GM23338 (cell line): Measurements from ENCODE around the gene PDF. TPM values are rescaled to one million over a fixed set of nuclear protein-coding genes. Genes with fewer than 3 reads are reported as not detected.
A peak's percentile ranks its signal among the peaks of the same experiment; 100 is the strongest.
"Not testable (repeated sequence)": the region's sequence is repeated elsewhere in the genome, so short reads cannot be mapped to it uniquely, and the experiment has no call there.

Source experiments
- ATAC-seq: fragments of 200-7000 bp; cut with Tn5 transposase; 3 replicates; pipeline ENCODE4 v1.9.1; 2020
- DNase-seq: peaks from one replicate; pipeline ENCODE4 v3.0.0-alpha.2; 2015; ENCODE audit warnings: low spot score
- H2AFZ ChIP-seq: fragments of 200-600 bp; sonication (generic); 2 replicates; pipeline ENCODE4 v1.8.0; 2016; ENCODE audit warnings: antibody characterized with exemption, mild to moderate bottlenecking, moderate library complexity
- H3F3A ChIP-seq: fragments of 200-600 bp; sonication (generic); replicated peaks from 2 replicates; pipeline ENCODE4 v1.8.0; 2017; ENCODE audit warnings: antibody characterized with exemption, mixed run types, low read depth
- H3K27ac ChIP-seq: fragments of 200-600 bp; sonication (generic); 2 replicates; pipeline ENCODE4 v1.6.1; 2016; ENCODE audit warnings: low read depth
- H3K27me3 ChIP-seq: fragments of 200-600 bp; sonication (generic); 2 replicates; pipeline ENCODE4 v1.8.0; 2016; ENCODE audit warnings: mild to moderate bottlenecking, mixed run types, moderate library complexity; ENCODE audit not compliant: insufficient read depth
- H3K36me3 ChIP-seq: fragments of 200-600 bp; sonication (generic); 2 replicates; pipeline ENCODE4 v1.8.0; 2016; ENCODE audit warnings: mild to moderate bottlenecking; ENCODE audit not compliant: insufficient read depth
- H3K4me1 ChIP-seq: fragments of 200-600 bp; sonication (generic); 2 replicates; pipeline ENCODE4 v1.8.0; 2016; ENCODE audit warnings: mild to moderate bottlenecking, moderate library complexity; ENCODE audit not compliant: insufficient read depth
- H3K4me2 ChIP-seq: fragments of 200-600 bp; sonication (generic); 2 replicates; pipeline ENCODE4 v1.7.1; 2017; ENCODE audit warnings: mixed run types
- H3K4me3 ChIP-seq: fragments of 200-600 bp; sonication (generic); 2 replicates; pipeline ENCODE4 v1.6.1; 2016; ENCODE audit warnings: mixed run types
- H3K79me2 ChIP-seq: fragments of 200-600 bp; sonication (generic); replicated peaks from 2 replicates; pipeline ENCODE4 v1.8.0; 2017; ENCODE audit warnings: mild to moderate bottlenecking; ENCODE audit not compliant: insufficient read depth
- H3K9me2 ChIP-seq: fragments of 200-600 bp; sonication (generic); 2 replicates; pipeline ENCODE4 v1.8.0; 2017; ENCODE audit not compliant: insufficient read depth
- H4K20me1 ChIP-seq: fragments of 200-600 bp; sonication (generic); replicated peaks from 2 replicates; pipeline ENCODE4 v1.8.0; 2017; ENCODE audit warnings: mild to moderate bottlenecking; ENCODE audit not compliant: insufficient read depth
- H3K27ac Mint-ChIP-seq: 2 replicates; pipeline ENCODE4 v1.8.0; 2020; ENCODE audit warnings: inconsistent platforms, mild to moderate bottlenecking, moderate library complexity, mixed read lengths
- H3K27me3 Mint-ChIP-seq: 3 replicates; pipeline ENCODE4 v1.8.0; 2022; ENCODE audit warnings: low read depth, mild to moderate bottlenecking, moderate library complexity, mixed read lengths, inconsistent platforms; ENCODE audit not compliant: insufficient read depth, poor library complexity
- H3K36me3 Mint-ChIP-seq: 3 replicates; pipeline ENCODE4 v1.8.0; 2021; ENCODE audit warnings: low read depth, mild to moderate bottlenecking, inconsistent platforms, moderate library complexity, mixed read lengths
- H3K4me1 Mint-ChIP-seq: 3 replicates; pipeline ENCODE4 v1.8.0; 2020; ENCODE audit warnings: mild to moderate bottlenecking, inconsistent platforms, mixed read lengths
- H3K4me3 Mint-ChIP-seq: 3 replicates; pipeline ENCODE4 v1.8.0; 2021; ENCODE audit warnings: moderate library complexity, mild to moderate bottlenecking, inconsistent platforms, mixed read lengths
- H3K9me3 Mint-ChIP-seq: 3 replicates; pipeline ENCODE4 v1.8.0; 2020; ENCODE audit warnings: moderate library complexity, mild to moderate bottlenecking, inconsistent platforms, mixed read lengths
- EZH2 ChIP-seq: fragments of 200-600 bp; sonication (generic); IDR thresholded peaks from one replicate; pipeline ENCODE4 v1.8.0; 2017; ENCODE audit warnings: antibody characterized with exemption, mild to moderate bottlenecking, low read depth; ENCODE audit not compliant: unreplicated experiment
- EZH2phosphoT487 ChIP-seq: fragments of 200-600 bp; sonication (generic); IDR thresholded peaks from one replicate; pipeline ENCODE4 v1.8.1; 2018; ENCODE audit warnings: antibody characterized with exemption; ENCODE audit not compliant: unreplicated experiment
- JUNB ChIP-seq: IDR thresholded peaks from one replicate; pipeline ENCODE4 v1.6.1; 2016; ENCODE audit warnings: antibody characterized with exemption; ENCODE audit not compliant: unreplicated experiment
- POLR2AphosphoS5 ChIP-seq: IDR thresholded peaks from 2 replicates; pipeline ENCODE4 v1.6.1; 2016; ENCODE audit warnings: antibody characterized with exemption, low read depth
- polyA plus RNA-seq: library from polyadenylated mRNA; unstranded; fragments of >200 nt; fragmentation: Nextera tagmentation; extraction: Ambion mirVana; gene quantifications from 2 replicates; pipeline ENCODE4 v1.2.1, GENCODE V29; 2016
- total RNA-seq: library from RNA; depleted of rRNA; stranded (reverse); fragments of >200 nt; shearing (Covaris generic); gene quantifications from 2 replicates; pipeline ENCODE4 v1.2.3, GENCODE V29; 2014
- TF ChIP-seq, protein P1 (sequence below), 2 experiments: fragments of 200-600 bp in 1 of 2; sonication (generic) in 1 of 2; conservative IDR thresholded peaks; 2 replicates each; pipeline versions ENCODE4 v1.5.1 to v1.6.1; 2016 to 2017; ENCODE audit warnings: antibody characterized with exemption in 2 of 2, low read depth in 2 of 2, mild to moderate bottlenecking in 2 of 2, moderate library complexity in 1 of 2
- TF ChIP-seq, protein P2 (sequence below): IDR thresholded peaks from 2 replicates; pipeline ENCODE4 v1.6.1; 2016; ENCODE audit warnings: antibody characterized with exemption

The PDF gene
- total and polyA plus RNA-seq, 2 experiments from 2014 or later: 18.8 to 43.4 TPM

DNA sequence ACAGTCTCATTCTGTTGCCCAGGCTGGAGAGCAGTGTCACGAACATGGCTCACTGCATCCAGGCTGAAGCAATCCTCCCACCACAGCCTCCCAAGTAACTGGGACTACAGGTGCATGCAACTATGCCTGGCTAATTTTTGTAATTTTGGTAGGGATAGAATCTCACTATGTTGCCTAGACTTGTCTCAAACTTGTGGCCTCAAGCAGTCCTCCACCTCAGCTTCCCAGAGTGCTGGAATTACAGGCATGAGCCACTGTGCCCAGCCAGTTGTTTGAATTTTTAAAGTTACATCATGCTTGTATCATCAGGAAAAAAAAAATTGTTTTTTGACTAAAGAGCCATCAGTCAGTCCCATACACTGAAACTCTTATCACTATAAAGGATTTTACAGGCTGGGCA lies 36.3 kb downstream of the PDF start:
- Mint-ChIP-seq H3K27ac (no peak overlapping the region), H3K4me1 (no peaks in the 10 kb centered on the region), H3K36me3 (peaks cover 3% of the 10 kb centered on the region; the same call in 2 of the 3 replicates), H3K27me3 (peaks cover 1% of the 10 kb centered on the region), H3K4me3 (no peak overlapping the region), H3K9me3 (no peaks in the 10 kb centered on the region)
- Histone ChIP-seq H3K79me2 (no peaks in the 10 kb centered on the region), H3F3A (no peaks in the 10 kb centered on the region), H2AFZ (no peak overlapping the region), H3K9me2 (no peaks in the 10 kb centered on the region), H3K27ac (0 out of 2 replicates have a peak overlapping the region, but pooled peaks have one; percentile 26), H3K36me3 (no peaks in the 10 kb centered on the region), H3K27me3 (no peaks in the 10 kb centered on the region), H4K20me1 (no peaks in the 10 kb centered on the region; the same call in 1 of the 2 replicates), H3K4me1 (no peaks in the 10 kb centered on the region), H3K4me3 (no peak overlapping the region), H3K4me2 (no peak overlapping the region)
- ATAC-seq (no peak), DNase-seq (no peak)
- TF ChIP-seq JUNB (no peak), EZH2 (no peak)

DNA sequence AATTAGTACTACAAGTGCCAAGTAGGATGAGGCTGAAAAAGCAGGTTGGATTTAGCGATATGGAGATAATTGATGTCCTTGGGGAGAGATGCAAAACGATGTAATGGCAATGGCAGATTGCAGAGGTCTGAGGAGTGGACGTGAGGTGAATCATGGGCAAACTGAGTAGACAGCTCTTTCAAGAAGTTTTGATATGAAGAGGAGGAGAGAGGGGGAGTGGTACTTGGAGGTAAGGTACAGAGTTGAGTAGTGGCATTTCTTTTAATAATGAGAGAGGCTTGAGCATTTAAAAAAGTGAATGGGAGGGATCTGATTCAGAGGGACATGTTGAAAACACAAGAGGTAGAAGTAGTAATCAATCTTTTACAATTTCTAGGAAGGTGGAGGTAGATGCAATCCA lies 37.0 kb downstream of the PDF start:
- Mint-ChIP-seq H3K9me3 (no peaks in the 10 kb centered on the region), H3K27me3 (peaks cover 1% of the 10 kb centered on the region), H3K27ac (peak overlapping the region; percentile 4; the same call in 1 of the 2 replicates), H3K36me3 (peaks cover 3% of the 10 kb centered on the region; the same call in 2 of the 3 replicates), H3K4me1 (no peaks in the 10 kb centered on the region), H3K4me3 (no peak overlapping the region)
- no peaks in the 10 kb centered on the region; the same call in 1 of the 2 replicates for H4K20me1 ChIP-seq
- no peaks in the 10 kb centered on the region for H3K27me3 ChIP-seq
- DNase-seq: no peak
- H3K4me2 ChIP-seq: no peak overlapping the region
- H2AFZ ChIP-seq: no peak overlapping the region
- no peaks in the 10 kb centered on the region for H3K4me1 ChIP-seq
- no peaks in the 10 kb centered on the region for H3K36me3 ChIP-seq
- no peaks in the 10 kb centered on the region for H3K9me2 ChIP-seq
- ATAC-seq: no peak
- no peak overlapping the region for H3K27ac ChIP-seq
- no peak overlapping the region for H3K4me3 ChIP-seq
- TF ChIP-seq, protein P1, sequence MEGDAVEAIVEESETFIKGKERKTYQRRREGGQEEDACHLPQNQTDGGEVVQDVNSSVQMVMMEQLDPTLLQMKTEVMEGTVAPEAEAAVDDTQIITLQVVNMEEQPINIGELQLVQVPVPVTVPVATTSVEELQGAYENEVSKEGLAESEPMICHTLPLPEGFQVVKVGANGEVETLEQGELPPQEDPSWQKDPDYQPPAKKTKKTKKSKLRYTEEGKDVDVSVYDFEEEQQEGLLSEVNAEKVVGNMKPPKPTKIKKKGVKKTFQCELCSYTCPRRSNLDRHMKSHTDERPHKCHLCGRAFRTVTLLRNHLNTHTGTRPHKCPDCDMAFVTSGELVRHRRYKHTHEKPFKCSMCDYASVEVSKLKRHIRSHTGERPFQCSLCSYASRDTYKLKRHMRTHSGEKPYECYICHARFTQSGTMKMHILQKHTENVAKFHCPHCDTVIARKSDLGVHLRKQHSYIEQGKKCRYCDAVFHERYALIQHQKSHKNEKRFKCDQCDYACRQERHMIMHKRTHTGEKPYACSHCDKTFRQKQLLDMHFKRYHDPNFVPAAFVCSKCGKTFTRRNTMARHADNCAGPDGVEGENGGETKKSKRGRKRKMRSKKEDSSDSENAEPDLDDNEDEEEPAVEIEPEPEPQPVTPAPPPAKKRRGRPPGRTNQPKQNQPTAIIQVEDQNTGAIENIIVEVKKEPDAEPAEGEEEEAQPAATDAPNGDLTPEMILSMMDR (conservative IDR thresholded peaks at IDR 0.05; ENCODE audit: low read depth in 2 of 2): no peak
- no peak for TF ChIP-seq POLR2AphosphoS5
- TF ChIP-seq, protein P2, sequence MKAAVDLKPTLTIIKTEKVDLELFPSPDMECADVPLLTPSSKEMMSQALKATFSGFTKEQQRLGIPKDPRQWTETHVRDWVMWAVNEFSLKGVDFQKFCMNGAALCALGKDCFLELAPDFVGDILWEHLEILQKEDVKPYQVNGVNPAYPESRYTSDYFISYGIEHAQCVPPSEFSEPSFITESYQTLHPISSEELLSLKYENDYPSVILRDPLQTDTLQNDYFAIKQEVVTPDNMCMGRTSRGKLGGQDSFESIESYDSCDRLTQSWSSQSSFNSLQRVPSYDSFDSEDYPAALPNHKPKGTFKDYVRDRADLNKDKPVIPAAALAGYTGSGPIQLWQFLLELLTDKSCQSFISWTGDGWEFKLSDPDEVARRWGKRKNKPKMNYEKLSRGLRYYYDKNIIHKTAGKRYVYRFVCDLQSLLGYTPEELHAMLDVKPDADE: no peak
- TF ChIP-seq JUNB: no peak
- no peak for TF ChIP-seq EZH2phosphoT487
- no peaks in the 10 kb centered on the region for H3K79me2 ChIP-seq
- H3F3A ChIP-seq: no peaks in the 10 kb centered on the region

DNA sequence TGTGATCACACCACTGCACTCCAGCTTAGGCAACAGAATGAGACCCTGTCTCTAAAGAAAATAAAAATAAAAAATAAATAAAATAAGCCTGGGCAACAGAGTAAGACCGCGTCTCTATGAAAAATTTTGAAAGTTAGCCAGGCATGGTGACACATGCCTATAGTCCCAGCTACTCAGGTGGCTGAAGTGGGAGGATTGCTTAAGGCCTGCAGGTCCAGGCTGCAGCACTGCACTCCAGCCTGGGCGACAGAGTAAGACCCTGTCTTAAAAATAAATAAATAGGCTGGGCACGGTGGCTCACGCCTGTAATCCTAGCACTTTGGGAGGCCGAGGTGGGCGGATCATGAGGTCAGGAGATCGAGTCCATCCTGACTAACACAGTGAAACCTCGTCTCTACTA lies 38.7 kb downstream of the PDF start:
- not testable (repeated sequence) for H3K79me2 ChIP-seq, H3K27me3 Mint-ChIP-seq, H3K4me3 Mint-ChIP-seq, DNase-seq, H4K20me1 ChIP-seq, H3K36me3 Mint-ChIP-seq, H3F3A ChIP-seq, H3K4me3 ChIP-seq, ATAC-seq, H3K27ac Mint-ChIP-seq, H3K9me3 Mint-ChIP-seq, H3K27me3 ChIP-seq, H3K4me1 ChIP-seq, H3K27ac ChIP-seq, H3K9me2 ChIP-seq, H3K4me2 ChIP-seq, H3K4me1 Mint-ChIP-seq, H2AFZ ChIP-seq, H3K36me3 ChIP-seq
